WTC11 (cell line): ENCODE measurements around the gene MS4A6A. TPM values are rescaled to one million over a fixed set of nuclear protein-coding genes. Genes with fewer than 3 reads are reported as not detected.
A peak's percentile ranks its signal among the peaks of the same experiment; 100 is the strongest.
"Not testable (repeated sequence)": the region's sequence is repeated elsewhere in the genome, so short reads cannot be mapped to it uniquely, and the experiment has no call there.

Source experiments
- ATAC-seq: fragments of 200-7000 bp; cut with Tn5 transposase; 2 replicates; pipeline ENCODE4 v1.10.0; 2021; ENCODE audit warnings: mild to moderate bottlenecking, moderate library complexity
- CTCF ChIA-PET: fragments of 300-600 bp; sonication (Branson Sonifier 250); formaldehyde crosslinking; loops from one replicate; lab custom pipeline; 2021; ENCODE audit warnings: antibody characterized with exemption; lab: Charles Lee
- POLR2A ChIA-PET: fragments of 350-600 bp; sonication (Branson Sonifier 250); formaldehyde crosslinking; loops from one replicate; lab custom pipeline; 2021; ENCODE audit warnings: antibody characterized with exemption; lab: Charles Lee
- DNase-seq: peaks from one replicate; pipeline ENCODE4 v3.0.0; 2021; ENCODE audit warnings: low spot score
- H3K27ac Mint-ChIP-seq: 2 replicates; pipeline ENCODE4 v1.8.0; 2021; ENCODE audit warnings: mixed read lengths
- H3K27me3 Mint-ChIP-seq: 2 replicates; pipeline ENCODE4 v1.8.0; 2021; ENCODE audit warnings: low read depth, mild to moderate bottlenecking, moderate library complexity, mixed read lengths
- H3K36me3 Mint-ChIP-seq: 2 replicates; pipeline ENCODE4 v1.8.0; 2021; ENCODE audit warnings: mixed read lengths
- H3K4me1 Mint-ChIP-seq: 2 replicates; pipeline ENCODE4 v1.8.0; 2022; ENCODE audit warnings: mixed read lengths
- H3K4me3 Mint-ChIP-seq: 2 replicates; pipeline ENCODE4 v1.8.0; 2021; ENCODE audit warnings: mild to moderate bottlenecking, moderate library complexity, mixed read lengths
- H3K9me3 Mint-ChIP-seq: 2 replicates; pipeline ENCODE4 v1.8.0; 2021; ENCODE audit warnings: mixed read lengths
- ELF4 ChIP-seq: sonication (generic); formaldehyde crosslinking; IDR thresholded peaks from 2 replicates; pipeline ENCODE4 v1.8.1; 2022; ENCODE audit warnings: low read depth, mild to moderate bottlenecking, moderate library complexity, missing genetic modification reagents
- EMX1 ChIP-seq: fragments of 250-450 bp; sonication (Bioruptor Pico); IDR thresholded peaks from 2 replicates; pipeline ENCODE4 v1.8.0; 2021; ENCODE audit warnings: mild to moderate bottlenecking
- GABPB1 ChIP-seq: sonication (generic); formaldehyde crosslinking; IDR thresholded peaks from 2 replicates; pipeline ENCODE4 v1.8.1; 2023; ENCODE audit warnings: mild to moderate bottlenecking, missing genetic modification reagents
- HMGA2 ChIP-seq: fragments of 250-450 bp; sonication (Bioruptor Pico); IDR thresholded peaks from 2 replicates; pipeline ENCODE4 v1.4.0; 2021; ENCODE audit warnings: mild to moderate bottlenecking, moderate library complexity
- IRF2 ChIP-seq: sonication (generic); formaldehyde crosslinking; IDR thresholded peaks from 2 replicates; pipeline ENCODE4 v1.8.0; 2022; ENCODE audit warnings: low read depth, missing genetic modification reagents, borderline replicate concordance
- JUN ChIP-seq: sonication (generic); formaldehyde crosslinking; IDR thresholded peaks from 2 replicates; pipeline ENCODE4 v1.8.0; 2023; ENCODE audit warnings: mild to moderate bottlenecking, missing genetic modification reagents
- NR1H2 ChIP-seq: sonication (generic); formaldehyde crosslinking; IDR thresholded peaks from 2 replicates; pipeline ENCODE4 v1.9.0; 2021; ENCODE audit warnings: mild to moderate bottlenecking, moderate library complexity, missing genetic modification reagents
- SMAD3 ChIP-seq: sonication (generic); formaldehyde crosslinking; IDR thresholded peaks from 2 replicates; pipeline ENCODE4 v1.8.0; 2022; ENCODE audit warnings: missing genetic modification reagents, mild to moderate bottlenecking, borderline replicate concordance
- SOX15 ChIP-seq: fragments of 250-450 bp; sonication (Bioruptor Pico); IDR thresholded peaks from 2 replicates; pipeline ENCODE4 v1.9.0; 2021; ENCODE audit warnings: mild to moderate bottlenecking
- TP53 ChIP-seq: sonication (generic); formaldehyde crosslinking; IDR thresholded peaks from 2 replicates; pipeline ENCODE4 v1.8.1; 2023; ENCODE audit warnings: mild to moderate bottlenecking, missing genetic modification reagents
- ZNF219 ChIP-seq: sonication (generic); formaldehyde crosslinking; IDR thresholded peaks from 2 replicates; pipeline ENCODE4 v1.8.0; 2023; ENCODE audit warnings: missing genetic modification reagents, mild to moderate bottlenecking, borderline replicate concordance
- ZNF232 ChIP-seq: sonication (generic); formaldehyde crosslinking; IDR thresholded peaks from 2 replicates; pipeline ENCODE4 v1.8.0; 2022; ENCODE audit warnings: mild to moderate bottlenecking, missing genetic modification reagents
- ZNF263 ChIP-seq: sonication (generic); formaldehyde crosslinking; IDR thresholded peaks from 2 replicates; pipeline ENCODE4 v1.8.1; 2022; ENCODE audit warnings: low read depth, mild to moderate bottlenecking, moderate library complexity, missing genetic modification reagents
- ZNF317 ChIP-seq: sonication (generic); formaldehyde crosslinking; IDR thresholded peaks from 2 replicates; pipeline ENCODE4 v1.8.1; 2023; ENCODE audit warnings: low read depth, mild to moderate bottlenecking, moderate library complexity, missing genetic modification reagents, borderline replicate concordance
- ZNF396 ChIP-seq: fragments of 250-450 bp; sonication (Bioruptor Pico); IDR thresholded peaks from 2 replicates; pipeline ENCODE4 v1.8.0; 2021; ENCODE audit warnings: mild to moderate bottlenecking, moderate library complexity, borderline replicate concordance
- ZNF416 ChIP-seq: fragments of 250-450 bp; sonication (Bioruptor Pico); IDR thresholded peaks from 2 replicates; pipeline ENCODE4 v1.9.0; 2021; ENCODE audit warnings: mild to moderate bottlenecking, inconsistent platforms
- ZNF423 ChIP-seq: fragments of 250-450 bp; sonication (Bioruptor Pico); IDR thresholded peaks from 2 replicates; pipeline ENCODE4 v2.1.2; 2022; ENCODE audit warnings: mild to moderate bottlenecking, moderate library complexity
- total RNA-seq: library from RNA; stranded (reverse); gene quantifications from 3 replicates; pipeline ENCODE4 v1.2.3, GENCODE V29; 2021
- TF ChIP-seq, protein P1 (sequence below): fragments of 250-450 bp; sonication (Bioruptor Pico); conservative IDR thresholded peaks from 2 replicates; pipeline ENCODE4 v1.9.0; 2021; ENCODE audit warnings: mild to moderate bottlenecking
- TF ChIP-seq, protein P2 (sequence below): fragments of 250-450 bp; sonication (Bioruptor Pico); IDR thresholded peaks from 2 replicates; pipeline ENCODE4 v2.1.2; 2022; ENCODE audit warnings: mild to moderate bottlenecking, moderate library complexity
- TF ChIP-seq, protein P3 (sequence below): sonication (generic); formaldehyde crosslinking; IDR thresholded peaks from 2 replicates; pipeline ENCODE4 v1.8.1; 2023; ENCODE audit warnings: mild to moderate bottlenecking, missing genetic modification reagents, moderate library complexity
- TF ChIP-seq, protein P4 (sequence below): sonication (generic); formaldehyde crosslinking; IDR thresholded peaks from 2 replicates; pipeline ENCODE4 v1.8.1; 2023; ENCODE audit warnings: mild to moderate bottlenecking, moderate library complexity, missing genetic modification reagents
- TF ChIP-seq, protein P5 (sequence below): sonication (generic); formaldehyde crosslinking; IDR thresholded peaks from 2 replicates; pipeline ENCODE4 v1.8.1; 2022; ENCODE audit warnings: missing genetic modification reagents, borderline replicate concordance
- TF ChIP-seq, protein P6 (sequence below): sonication (generic); formaldehyde crosslinking; IDR thresholded peaks from 2 replicates; pipeline ENCODE4 v1.8.1; 2022; ENCODE audit warnings: low read depth, missing genetic modification reagents, borderline replicate concordance
- TF ChIP-seq, protein P7 (sequence below): sonication (generic); formaldehyde crosslinking; IDR thresholded peaks from 2 replicates; pipeline ENCODE4 v1.8.0; 2022; ENCODE audit warnings: mild to moderate bottlenecking, missing genetic modification reagents

MS4A6A gene
- total RNA-seq, 1 experiment from 2014 or later: 0.39 TPM

DNA sequence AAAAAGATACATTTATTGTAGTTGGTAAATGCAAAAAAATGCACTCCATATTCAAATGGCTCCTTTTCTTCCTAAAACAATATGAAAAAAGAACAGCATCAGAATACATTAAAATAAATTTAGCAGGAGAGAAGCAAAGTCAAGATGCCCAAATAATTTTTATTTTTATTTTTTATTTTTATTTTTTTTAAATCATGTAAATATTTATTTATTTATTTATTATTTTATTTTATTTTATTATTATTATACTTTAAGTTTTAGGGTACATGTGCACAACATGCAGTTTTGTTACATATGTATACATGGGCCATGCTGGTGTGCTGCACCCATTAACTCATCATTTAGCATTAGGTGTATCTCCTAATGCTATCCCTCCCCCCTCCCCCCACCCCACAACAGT is 30.2 kb downstream of the MS4A6A start:
- H3K27ac Mint-ChIP-seq, H3K4me3 Mint-ChIP-seq, POLR2A ChIA-PET, H3K9me3 Mint-ChIP-seq, H3K4me1 Mint-ChIP-seq, H3K36me3 Mint-ChIP-seq, H3K27me3 Mint-ChIP-seq, ATAC-seq, CTCF ChIA-PET, DNase-seq: not testable (repeated sequence)
- peak; percentile 96 for TF ChIP-seq HMGA2

DNA sequence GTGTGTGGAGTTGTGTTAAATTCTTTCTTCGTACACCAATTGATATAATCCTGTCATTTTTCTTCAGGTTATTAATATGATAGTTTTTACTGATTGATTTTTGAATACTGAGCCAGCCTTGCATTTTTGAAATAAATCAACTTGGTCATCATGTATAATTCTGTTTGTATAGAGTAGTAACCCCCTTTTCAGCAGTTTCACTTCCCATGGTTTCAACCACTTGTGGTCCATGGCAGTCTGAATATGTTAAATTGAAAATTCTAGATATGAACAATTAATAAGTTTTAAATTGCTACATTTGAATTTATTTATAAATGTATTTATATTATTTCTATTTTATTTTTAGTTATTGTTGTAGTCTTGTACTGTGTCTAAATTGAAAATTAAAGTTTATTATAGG is 32.6 kb downstream of the MS4A6A start:
- Mint-ChIP-seq H3K4me3 (no peak overlapping the region), H3K27me3 (0 out of 2 replicates have a peak, but pooled peaks cover 3% of the 10 kb centered on the region), H3K27ac (no peak overlapping the region), H3K36me3 (0 out of 2 replicates have a peak, but pooled peaks cover 3% of the 10 kb centered on the region), H3K4me1 (no peaks in the 10 kb centered on the region)
- ChIA-PET CTCF (no interaction called here), POLR2A (no interaction called here)
- DNase-seq: no peak
- TF ChIP-seq TP53 (CRISPR knock-in tag) (no peak), EMX1 (no peak), NR1H2 (CRISPR knock-in tag) (no peak), ELF4 (CRISPR knock-in tag) (no peak), ZNF263 (no peak), ZNF416 (no peak), ZNF423 (CRISPR knock-in tag) (no peak), ZNF232 (no peak), IRF2 (CRISPR knock-in tag) (no peak)
- TF ChIP-seq, protein P1, sequence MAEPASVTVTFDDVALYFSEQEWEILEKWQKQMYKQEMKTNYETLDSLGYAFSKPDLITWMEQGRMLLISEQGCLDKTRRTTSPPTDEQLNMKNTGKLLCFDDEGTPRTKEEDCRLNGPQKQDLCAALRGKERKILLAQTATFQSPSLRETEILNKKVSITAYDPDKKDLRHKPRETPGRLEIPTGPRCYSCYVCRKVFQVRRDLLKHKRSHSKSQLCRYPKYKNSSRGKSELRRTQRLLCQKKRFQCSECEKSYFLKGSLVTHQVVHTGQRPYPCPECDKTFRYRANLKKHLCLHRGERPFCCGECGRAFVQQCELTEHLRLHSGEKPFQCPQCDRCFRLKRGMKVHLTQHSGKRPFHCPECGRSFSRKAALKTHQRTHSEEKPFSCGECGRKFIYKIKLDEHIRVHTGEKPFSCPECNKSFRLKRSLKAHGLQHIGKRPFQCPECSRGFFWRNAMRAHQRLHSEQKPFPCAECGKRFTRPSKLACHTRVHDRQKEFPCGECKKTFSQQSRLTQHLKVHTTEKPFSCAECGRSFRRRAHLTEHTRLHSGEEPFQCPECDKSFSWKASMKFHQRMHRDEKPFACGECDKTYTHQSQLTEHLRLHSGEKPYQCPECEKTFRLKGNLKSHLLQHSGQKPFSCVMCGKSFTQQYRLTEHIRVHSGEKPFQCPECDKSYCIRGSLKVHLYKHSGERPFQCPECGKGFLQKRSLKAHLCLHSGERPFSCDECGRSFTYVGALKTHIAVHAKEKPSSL (CRISPR knock-in tag): no peak
- TF ChIP-seq, protein P2, sequence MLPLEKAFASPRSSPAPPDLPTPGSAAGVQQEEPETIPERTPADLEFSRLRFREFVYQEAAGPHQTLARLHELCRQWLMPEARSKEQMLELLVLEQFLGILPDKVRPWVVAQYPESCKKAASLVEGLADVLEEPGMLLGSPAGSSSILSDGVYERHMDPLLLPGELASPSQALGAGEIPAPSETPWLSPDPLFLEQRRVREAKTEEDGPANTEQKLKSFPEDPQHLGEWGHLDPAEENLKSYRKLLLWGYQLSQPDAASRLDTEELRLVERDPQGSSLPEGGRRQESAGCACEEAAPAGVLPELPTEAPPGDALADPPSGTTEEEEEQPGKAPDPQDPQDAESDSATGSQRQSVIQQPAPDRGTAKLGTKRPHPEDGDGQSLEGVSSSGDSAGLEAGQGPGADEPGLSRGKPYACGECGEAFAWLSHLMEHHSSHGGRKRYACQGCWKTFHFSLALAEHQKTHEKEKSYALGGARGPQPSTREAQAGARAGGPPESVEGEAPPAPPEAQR (CRISPR knock-in tag): no peak
- TF ChIP-seq, protein P3, sequence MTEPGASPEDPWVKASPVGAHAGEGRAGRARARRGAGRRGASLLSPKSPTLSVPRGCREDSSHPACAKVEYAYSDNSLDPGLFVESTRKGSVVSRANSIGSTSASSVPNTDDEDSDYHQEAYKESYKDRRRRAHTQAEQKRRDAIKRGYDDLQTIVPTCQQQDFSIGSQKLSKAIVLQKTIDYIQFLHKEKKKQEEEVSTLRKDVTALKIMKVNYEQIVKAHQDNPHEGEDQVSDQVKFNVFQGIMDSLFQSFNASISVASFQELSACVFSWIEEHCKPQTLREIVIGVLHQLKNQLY: no peak
- TF ChIP-seq, all 79 proteins: peak for 0
- no peak for ATAC-seq
- peaks cover 6% of the 10 kb centered on the region for H3K9me3 Mint-ChIP-seq

DNA sequence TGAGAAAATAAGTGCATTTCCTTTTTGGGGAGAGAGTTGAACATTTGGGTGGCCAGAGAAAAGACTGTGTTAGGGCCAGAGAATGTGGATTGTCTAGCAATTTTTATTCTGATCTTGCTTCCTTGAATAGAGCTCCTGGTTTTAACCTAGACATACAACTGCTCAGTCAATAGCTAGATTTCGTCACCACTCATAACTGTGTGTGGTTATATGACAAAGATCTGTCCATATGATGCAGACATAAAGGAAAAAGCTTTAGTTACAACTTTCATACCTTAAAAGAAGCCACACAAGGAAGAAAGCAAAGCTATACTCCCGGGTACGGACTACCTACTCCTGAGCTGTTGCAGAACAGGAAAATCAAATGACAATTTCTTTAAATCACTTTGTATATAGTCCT is 37.2 kb downstream of the MS4A6A start:
- ChIA-PET CTCF (no interaction called here), POLR2A (no interaction called here)
- no peak for DNase-seq
- Mint-ChIP-seq H3K27ac (no peak overlapping the region), H3K4me3 (no peak overlapping the region), H3K9me3 (no peaks in the 10 kb centered on the region), H3K27me3 (no peaks in the 10 kb centered on the region; the same call in 1 of the 2 replicates), H3K36me3 (no peaks in the 10 kb centered on the region), H3K4me1 (no peaks in the 10 kb centered on the region)
- ATAC-seq: no peak
- TF ChIP-seq, protein P4, sequence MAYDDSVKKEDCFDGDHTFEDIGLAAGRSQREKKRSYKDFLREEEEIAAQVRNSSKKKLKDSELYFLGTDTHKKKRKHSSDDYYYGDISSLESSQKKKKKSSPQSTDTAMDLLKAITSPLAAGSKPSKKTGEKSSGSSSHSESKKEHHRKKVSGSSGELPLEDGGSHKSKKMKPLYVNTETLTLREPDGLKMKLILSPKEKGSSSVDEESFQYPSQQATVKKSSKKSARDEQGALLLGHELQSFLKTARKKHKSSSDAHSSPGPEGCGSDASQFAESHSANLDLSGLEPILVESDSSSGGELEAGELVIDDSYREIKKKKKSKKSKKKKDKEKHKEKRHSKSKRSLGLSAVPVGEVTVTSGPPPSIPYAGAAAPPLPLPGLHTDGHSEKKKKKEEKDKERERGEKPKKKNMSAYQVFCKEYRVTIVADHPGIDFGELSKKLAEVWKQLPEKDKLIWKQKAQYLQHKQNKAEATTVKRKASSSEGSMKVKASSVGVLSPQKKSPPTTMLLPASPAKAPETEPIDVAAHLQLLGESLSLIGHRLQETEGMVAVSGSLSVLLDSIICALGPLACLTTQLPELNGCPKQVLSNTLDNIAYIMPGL (CRISPR knock-in tag): no peak
- TF ChIP-seq GABPB1 (CRISPR knock-in tag): no peak
- TF ChIP-seq, protein P5, sequence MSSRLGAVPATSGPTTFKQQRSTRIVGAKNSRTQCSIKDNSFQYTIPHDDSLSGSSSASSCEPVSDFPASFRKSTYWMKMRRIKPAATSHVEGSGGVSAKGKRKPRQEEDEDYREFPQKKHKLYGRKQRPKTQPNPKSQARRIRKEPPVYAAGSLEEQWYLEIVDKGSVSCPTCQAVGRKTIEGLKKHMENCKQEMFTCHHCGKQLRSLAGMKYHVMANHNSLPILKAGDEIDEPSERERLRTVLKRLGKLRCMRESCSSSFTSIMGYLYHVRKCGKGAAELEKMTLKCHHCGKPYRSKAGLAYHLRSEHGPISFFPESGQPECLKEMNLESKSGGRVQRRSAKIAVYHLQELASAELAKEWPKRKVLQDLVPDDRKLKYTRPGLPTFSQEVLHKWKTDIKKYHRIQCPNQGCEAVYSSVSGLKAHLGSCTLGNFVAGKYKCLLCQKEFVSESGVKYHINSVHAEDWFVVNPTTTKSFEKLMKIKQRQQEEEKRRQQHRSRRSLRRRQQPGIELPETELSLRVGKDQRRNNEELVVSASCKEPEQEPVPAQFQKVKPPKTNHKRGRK: no peak
- no peak for TF ChIP-seq ZNF317 (CRISPR knock-in tag)
- no peak for TF ChIP-seq ZNF396 (CRISPR knock-in tag)
- TF ChIP-seq, protein P6, sequence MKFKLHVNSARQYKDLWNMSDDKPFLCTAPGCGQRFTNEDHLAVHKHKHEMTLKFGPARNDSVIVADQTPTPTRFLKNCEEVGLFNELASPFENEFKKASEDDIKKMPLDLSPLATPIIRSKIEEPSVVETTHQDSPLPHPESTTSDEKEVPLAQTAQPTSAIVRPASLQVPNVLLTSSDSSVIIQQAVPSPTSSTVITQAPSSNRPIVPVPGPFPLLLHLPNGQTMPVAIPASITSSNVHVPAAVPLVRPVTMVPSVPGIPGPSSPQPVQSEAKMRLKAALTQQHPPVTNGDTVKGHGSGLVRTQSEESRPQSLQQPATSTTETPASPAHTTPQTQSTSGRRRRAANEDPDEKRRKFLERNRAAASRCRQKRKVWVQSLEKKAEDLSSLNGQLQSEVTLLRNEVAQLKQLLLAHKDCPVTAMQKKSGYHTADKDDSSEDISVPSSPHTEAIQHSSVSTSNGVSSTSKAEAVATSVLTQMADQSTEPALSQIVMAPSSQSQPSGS (CRISPR knock-in tag): no peak
- TF ChIP-seq, protein P7, sequence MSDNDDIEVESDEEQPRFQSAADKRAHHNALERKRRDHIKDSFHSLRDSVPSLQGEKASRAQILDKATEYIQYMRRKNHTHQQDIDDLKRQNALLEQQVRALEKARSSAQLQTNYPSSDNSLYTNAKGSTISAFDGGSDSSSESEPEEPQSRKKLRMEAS (CRISPR knock-in tag): no peak
- TF ChIP-seq ZNF219 (CRISPR knock-in tag): no peak
- no peak for TF ChIP-seq JUN (CRISPR knock-in tag)
- no peak for TF ChIP-seq SMAD3 (CRISPR knock-in tag)
- no peak for TF ChIP-seq ZNF232
- no peak for TF ChIP-seq EMX1
- TF ChIP-seq SOX15 (CRISPR knock-in tag): no peak
